OCI-LY7 (cell line): ENCODE results near the gene LEMD1. TPM values are rescaled to one million over a fixed set of nuclear protein-coding genes. Genes with fewer than 3 reads are reported as not detected.

ENCODE experiments used
- BruUV-seq: library from RNA; stranded (reverse); fragments of 400-500 nt; replicated peaks from 2 replicates; lab custom pipeline; 2021; lab: Mats Ljungman, UMichigan
- CTCF ChIA-PET: fragments of 300-600 bp; sonication (Branson Sonifier 250); formaldehyde crosslinking; loops from one replicate; lab custom pipeline; 2022; ENCODE audit warnings: antibody characterized with exemption; ENCODE audit not compliant: unreplicated experiment; lab: Charles Lee
- POLR2A ChIA-PET: fragments of 300-600 bp; sonication (Branson Sonifier 250); formaldehyde crosslinking; loops from one replicate; lab custom pipeline; 2022; ENCODE audit warnings: antibody characterized with exemption; lab: Charles Lee
- DNase-seq: peaks from one replicate; pipeline ENCODE4 v3.0.0-alpha.2; 2015; ENCODE audit warnings: low spot score
- H2AFZ ChIP-seq: fragments of 200-600 bp; sonication (generic), shearing (Covaris generic); 2 replicates; pipeline ENCODE4 v1.6.1; 2014; ENCODE audit warnings: mild to moderate bottlenecking, antibody characterized with exemption, low read length, moderate library complexity
- H3K27ac ChIP-seq: fragments of 200-600 bp; sonication (generic); 2 replicates; pipeline ENCODE4 v1.5.1; 2014; ENCODE audit warnings: mixed run types, low read depth, mild to moderate bottlenecking, moderate library complexity, low read length, inconsistent platforms; ENCODE audit not compliant: poor library complexity, severe bottlenecking
- H3K36me3 ChIP-seq: fragments of 200-600 bp; sonication (generic); 2 replicates; pipeline ENCODE4 v1.6.1; 2014; ENCODE audit warnings: mild to moderate bottlenecking, antibody characterized with exemption, low read length, moderate library complexity, mixed read lengths; ENCODE audit not compliant: insufficient read depth
- H3K4me1 ChIP-seq: fragments of 200-600 bp; sonication (generic); 2 replicates; pipeline ENCODE4 v1.5.1; 2014; ENCODE audit warnings: mild to moderate bottlenecking, low read length; ENCODE audit not compliant: insufficient read depth, poor library complexity, severe bottlenecking
- H3K4me2 ChIP-seq: fragments of 200-600 bp; sonication (generic); 2 replicates; pipeline ENCODE4 v1.6.1; 2014; ENCODE audit warnings: mild to moderate bottlenecking, low read length
- H3K4me3 ChIP-seq: fragments of 200-600 bp; sonication (generic); 2 replicates; pipeline ENCODE4 v1.5.1; 2014; ENCODE audit warnings: mild to moderate bottlenecking, low read depth, low read length; ENCODE audit not compliant: poor library complexity, severe bottlenecking
- H3K79me2 ChIP-seq: fragments of 200-600 bp; sonication (generic); 2 replicates; pipeline ENCODE4 v1.6.1; 2016; ENCODE audit warnings: low read depth, mild to moderate bottlenecking, low read length, moderate library complexity, mixed read lengths; ENCODE audit not compliant: insufficient read depth
- H3K9me2 ChIP-seq: fragments of 200-600 bp; sonication (generic); 2 replicates; pipeline ENCODE4 v1.6.1; 2016; ENCODE audit warnings: mild to moderate bottlenecking, low read length, mixed read lengths; ENCODE audit not compliant: insufficient read depth
- H3K9me3 ChIP-seq: fragments of 200-600 bp; sonication (generic); 2 replicates; pipeline ENCODE4 v1.6.1; 2014; ENCODE audit warnings: mild to moderate bottlenecking, mixed run types, low read length, mixed read lengths
- H4K20me1 ChIP-seq: fragments of 200-600 bp; sonication (generic); 2 replicates; pipeline ENCODE4 v1.6.1; 2014; ENCODE audit warnings: mild to moderate bottlenecking, antibody characterized with exemption, low read length, moderate library complexity, mixed read lengths; ENCODE audit not compliant: insufficient read depth
- CTCF ChIP-seq: fragments of 200-600 bp; sonication (generic); conservative IDR thresholded peaks from 2 replicates; pipeline ENCODE4 v1.5.1; 2014; ENCODE audit warnings: mild to moderate bottlenecking, antibody characterized with exemption, low read length, moderate library complexity, mixed read lengths
- EZH2phosphoT487 ChIP-seq: fragments of 200-600 bp; sonication (generic); IDR thresholded peaks from 2 replicates; pipeline ENCODE4 v1.6.1; 2018; ENCODE audit warnings: low read depth, borderline replicate concordance, mild to moderate bottlenecking, mixed run types, antibody characterized with exemption, low read length, moderate library complexity, mixed read lengths
- intact Hi-C: fragments of 100-400 bp; cut with micrococcal nuclease; formaldehyde crosslinking; loops from one replicate; pipeline ENCODE4 v1.10.0; 2022; ENCODE audit not compliant: unreplicated experiment
- total RNA-seq, 2 experiments: library from RNA; depleted of rRNA in 1 of 2; stranded (reverse); fragments of >200 nt in 1 of 2; shearing (Covaris generic) in 1 of 2; gene quantifications; 2 replicates each; pipeline ENCODE4 v1.2.3, GENCODE V29; 2014 to 2022

LEMD1 gene
- total RNA-seq, 2 experiments from 2014 or later: 0.44 to 0.63 TPM

- no peak overlapping the region for H3K27ac ChIP-seq
- no peak overlapping the region for H3K4me3 ChIP-seq
- TF ChIP-seq CTCF (no peak), EZH2phosphoT487 (no peak)
- POLR2A ChIA-PET: interaction anchor here (0.7 kb wide), 1 partner anchor 78 kb away, joined by 6 read pairs; no protein-coding TSS in a partner anchor
- no peak overlapping the region for H3K4me2 ChIP-seq
- no TSS peak for BruUV-seq
- CTCF ChIA-PET: no interaction called here
- no peaks in the 10 kb centered on the region for H3K9me3 ChIP-seq
- H3K36me3 ChIP-seq: no peaks in the 10 kb centered on the region
- H4K20me1 ChIP-seq: no peaks in the 10 kb centered on the region
- intact Hi-C loops: no loop called here
- no peaks in the 10 kb centered on the region for H3K9me2 ChIP-seq
- DNase-seq: no peak
- no peak overlapping the region for H2AFZ ChIP-seq
- no peaks in the 10 kb centered on the region for H3K79me2 ChIP-seq
- no peaks in the 10 kb centered on the region for H3K4me1 ChIP-seq
These were observed 64.3 kb downstream of the LEMD1 start for GRCh38 chr1:205357567-205357966.

- Histone ChIP-seq H4K20me1 (no peaks in the 10 kb centered on the region), H3K4me2 (no peak within 1 kb of the TSS), H3K9me3 (no peaks in the 10 kb centered on the region), H3K4me1 (no peaks in the 10 kb centered on the region), H2AFZ (no peak within 1 kb of the TSS), H3K79me2 (no peaks in the 10 kb centered on the region), H3K27ac (no peak within 1 kb of the TSS), H3K36me3 (no peaks in the 10 kb centered on the region), H3K9me2 (no peaks in the 10 kb centered on the region), H3K4me3 (no peak within 1 kb of the TSS)
- CTCF ChIA-PET: interaction anchor here (1.1 kb wide), 1 partner anchor 129 kb away, joined by 4 read pairs; no protein-coding TSS in a partner anchor
- POLR2A ChIA-PET: no interaction called here
- DNase-seq: no peak
- BruUV-seq: no TSS peak
- intact Hi-C loops: no loop called here
- no peak for TF ChIP-seq EZH2phosphoT487
- TF ChIP-seq CTCF: no peak
These were observed 65.3 kb downstream of the LEMD1 start, which contains the start of gene KLHDC8A for GRCh38 chr1:205356440-205357139. Gene KLHDC8A (minus strand): TSS chr1:205356922. CDS start chr1:205343604, 13,318 bp downstream.

GRCh38 chr1:205355075-205355453, 66.8 kb downstream of the LEMD1 start:
- POLR2A ChIA-PET: no interaction called here
- H3K4me2 ChIP-seq: no peak overlapping the region

More at GRCh38 chr1:205355075-205355453, 66.8 kb downstream of the LEMD1 start:
- H3K27ac ChIP-seq: no peak overlapping the region
- no peak overlapping the region for H3K4me3 ChIP-seq
- H2AFZ ChIP-seq: no peak overlapping the region
- H3K9me3 ChIP-seq: no peaks in the 10 kb centered on the region
- H4K20me1 ChIP-seq: no peaks in the 10 kb centered on the region
- no peaks in the 10 kb centered on the region for H3K36me3 ChIP-seq
- peaks cover 3% of the 10 kb centered on the region for H3K4me1 ChIP-seq
- no peaks in the 10 kb centered on the region for H3K9me2 ChIP-seq
- no TSS peak for BruUV-seq
- CTCF ChIA-PET: interaction anchor here (1.2 kb wide), 1 partner anchor 71 kb away, joined by 3 read pairs; no protein-coding TSS in a partner anchor
- DNase-seq: no peak
- intact Hi-C loops: loop anchor here (2.0 kb wide), 1 partner anchor 170 kb away; no protein-coding TSS in a partner anchor
- no peaks in the 10 kb centered on the region for H3K79me2 ChIP-seq
- TF ChIP-seq CTCF (no peak), EZH2phosphoT487 (no peak)
